GM21526 (cell line): ENCODE data around the gene SUPT4H1.

ENCODE experiments used
- ATAC-seq: cut with Tn5 transposase; IDR thresholded peaks from one replicate; pipeline ENCODE4 v1.9.1; 2021; ENCODE audit warnings: moderate library complexity; ENCODE audit not compliant: unreplicated experiment, low FRiP score

SUPT4H1 gene

GRCh38 chr17:58308985-58309917 is 42.8 kb downstream of the SUPT4H1 start:
- no peak for ATAC-seq

GRCh38 chr17:58308173-58308984 is 43.6 kb downstream of the SUPT4H1 start:
- ATAC-seq: no peak

DNA sequence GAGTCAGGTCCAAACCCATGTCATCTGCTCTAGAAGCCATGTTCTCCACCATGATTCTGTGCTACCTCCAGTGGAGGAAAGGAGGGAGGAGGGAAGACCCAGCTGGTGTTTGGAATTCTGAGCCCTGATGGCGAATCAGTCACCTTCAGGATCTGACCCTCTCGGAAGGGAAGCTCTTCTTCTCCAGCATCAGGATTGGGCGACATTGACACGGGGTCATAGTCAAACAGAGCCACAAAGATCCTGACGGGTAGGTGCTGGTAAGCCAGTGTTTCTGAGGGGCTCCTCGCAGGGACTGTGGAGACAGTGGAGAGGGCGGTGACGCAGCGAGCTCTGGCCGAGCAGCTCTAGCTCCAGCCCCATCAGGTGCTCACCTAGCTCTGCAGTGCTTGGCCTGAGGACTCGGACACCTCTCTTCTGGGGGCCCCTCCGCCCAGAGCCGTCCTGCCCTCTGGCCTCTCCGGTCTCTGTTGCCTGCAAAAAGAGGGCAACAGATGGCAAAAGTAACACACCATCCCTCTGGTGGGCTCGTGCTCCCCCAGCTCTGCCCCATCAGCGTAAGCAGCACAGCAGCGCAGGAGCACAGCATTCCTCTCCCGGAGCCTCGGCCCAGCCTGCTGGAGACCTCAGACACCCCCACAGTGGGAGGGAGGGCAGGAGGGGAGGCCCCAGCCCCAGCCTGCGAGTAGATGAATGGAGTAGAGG is 44.4 kb downstream of the SUPT4H1 start:
- ATAC-seq: no peak

DNA sequence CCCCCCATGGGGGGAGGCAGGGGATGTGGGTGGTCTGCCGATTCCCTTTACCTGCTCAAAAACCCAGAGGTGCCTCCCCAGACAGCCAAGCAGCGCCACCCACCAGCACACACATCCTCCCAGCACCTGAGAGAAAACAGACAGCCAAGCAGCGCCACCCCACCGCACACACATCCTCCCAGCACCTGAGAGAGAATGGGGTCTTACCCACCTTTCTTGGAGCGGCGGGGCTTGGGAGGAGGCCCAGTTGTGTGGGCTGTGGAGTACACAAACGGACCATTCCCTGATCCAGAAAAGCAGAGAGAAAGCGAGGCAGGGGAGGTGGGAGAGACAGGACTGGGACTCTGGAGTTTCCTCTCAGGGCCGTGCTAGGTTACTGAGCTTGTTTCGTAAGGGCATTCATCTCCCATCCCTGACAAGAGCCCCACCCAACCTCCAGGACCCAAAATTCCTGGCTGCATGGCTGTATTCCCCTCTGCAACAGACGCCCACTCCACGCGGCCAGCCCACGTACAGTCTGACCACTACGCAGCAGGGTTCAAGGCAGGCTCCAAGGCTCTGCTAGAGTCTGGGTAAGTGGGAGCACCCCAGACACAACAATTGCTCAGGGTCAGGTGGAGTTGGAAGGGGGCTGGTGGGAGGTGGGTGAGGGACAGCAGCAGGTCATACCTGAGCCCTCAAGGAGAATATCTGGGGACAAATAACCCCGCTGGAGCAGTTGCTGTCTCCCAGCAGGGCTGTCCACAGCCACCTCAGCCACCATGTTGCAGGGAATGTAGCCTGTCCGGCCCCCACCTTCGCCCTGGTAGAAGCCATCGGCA is 45.7 kb downstream of the SUPT4H1 start:
- no peak for ATAC-seq

- ATAC-seq: no peak
Observed at GRCh38 chr17:58305626-58306025, 46.4 kb downstream of the SUPT4H1 start.

GRCh38 chr17:58304750-58305486 is 47.1 kb downstream of the SUPT4H1 start:
- ATAC-seq: no peak

DNA sequence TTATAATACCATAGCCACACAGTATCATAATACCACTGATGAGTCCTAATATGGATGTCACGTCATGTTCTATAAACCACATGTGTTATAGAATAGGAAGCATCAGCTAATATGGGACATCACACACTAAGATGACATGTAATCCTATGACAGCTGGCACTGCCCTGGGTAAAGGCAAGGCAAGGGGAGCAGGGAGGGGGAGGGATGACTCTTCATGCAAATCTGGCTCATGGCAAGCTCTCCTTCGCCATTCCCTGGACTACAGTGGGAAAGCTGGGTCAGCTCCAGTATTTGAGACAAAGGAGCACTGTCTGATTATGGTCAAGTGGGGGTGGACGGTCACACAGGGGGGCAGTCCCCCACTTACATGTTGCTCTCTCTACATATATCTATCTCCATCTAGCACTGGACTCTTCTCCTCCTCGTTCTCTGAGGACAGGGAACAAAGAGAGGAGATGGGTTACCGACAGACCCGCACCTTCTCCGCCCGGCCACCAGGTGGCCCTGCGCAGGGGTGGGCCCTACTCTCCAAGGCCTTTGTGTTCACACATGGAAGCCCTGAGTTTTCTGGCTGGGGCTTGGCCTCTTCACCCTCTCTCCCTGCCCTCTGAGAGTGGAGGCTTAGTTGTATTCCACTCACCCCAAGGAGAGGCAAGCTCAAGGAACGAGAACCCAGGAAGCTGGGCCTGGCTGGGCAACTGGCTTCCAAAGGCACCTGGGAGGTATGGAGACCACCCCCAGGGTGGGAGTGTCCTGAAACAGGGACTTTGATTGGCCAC is 47.8 kb downstream of the SUPT4H1 start:
- ATAC-seq: no peak

DNA sequence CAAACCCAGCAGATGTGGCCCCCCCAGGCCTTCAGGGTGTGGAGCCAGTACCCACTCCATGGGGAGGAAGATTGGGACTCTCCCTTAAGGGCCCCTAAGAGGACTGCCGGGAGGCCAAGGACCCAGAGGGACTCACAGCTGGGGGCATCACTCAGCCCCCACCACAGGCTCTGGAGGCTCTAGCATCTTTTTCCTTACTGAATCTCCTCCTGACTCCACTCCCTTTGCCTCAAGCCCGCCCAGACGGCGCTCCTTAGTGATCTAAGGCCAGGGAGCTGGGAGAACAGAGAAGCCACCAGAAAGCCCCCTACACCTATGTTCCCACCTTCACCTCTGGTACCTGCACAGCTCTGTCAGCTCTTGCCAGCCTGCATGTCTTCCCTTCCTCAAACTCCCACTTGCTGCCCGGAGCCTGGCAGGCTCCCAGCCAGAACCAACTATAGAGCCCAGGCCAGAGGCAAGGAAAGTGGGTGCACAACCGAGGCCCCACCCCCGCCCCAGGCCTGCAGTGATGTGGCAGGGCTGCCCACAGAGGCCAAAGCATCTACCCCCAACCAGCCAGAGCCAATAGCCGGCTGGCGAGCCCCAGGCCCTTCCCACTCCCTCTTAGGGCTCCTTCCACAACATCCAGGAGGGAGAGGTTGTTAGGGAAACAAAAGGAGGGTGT is 48.9 kb downstream of the SUPT4H1 start:
- ATAC-seq: no peak

- ATAC-seq: no peak
Observed at GRCh38 chr17:58302171-58302918, 49.7 kb downstream of the SUPT4H1 start.

DNA sequence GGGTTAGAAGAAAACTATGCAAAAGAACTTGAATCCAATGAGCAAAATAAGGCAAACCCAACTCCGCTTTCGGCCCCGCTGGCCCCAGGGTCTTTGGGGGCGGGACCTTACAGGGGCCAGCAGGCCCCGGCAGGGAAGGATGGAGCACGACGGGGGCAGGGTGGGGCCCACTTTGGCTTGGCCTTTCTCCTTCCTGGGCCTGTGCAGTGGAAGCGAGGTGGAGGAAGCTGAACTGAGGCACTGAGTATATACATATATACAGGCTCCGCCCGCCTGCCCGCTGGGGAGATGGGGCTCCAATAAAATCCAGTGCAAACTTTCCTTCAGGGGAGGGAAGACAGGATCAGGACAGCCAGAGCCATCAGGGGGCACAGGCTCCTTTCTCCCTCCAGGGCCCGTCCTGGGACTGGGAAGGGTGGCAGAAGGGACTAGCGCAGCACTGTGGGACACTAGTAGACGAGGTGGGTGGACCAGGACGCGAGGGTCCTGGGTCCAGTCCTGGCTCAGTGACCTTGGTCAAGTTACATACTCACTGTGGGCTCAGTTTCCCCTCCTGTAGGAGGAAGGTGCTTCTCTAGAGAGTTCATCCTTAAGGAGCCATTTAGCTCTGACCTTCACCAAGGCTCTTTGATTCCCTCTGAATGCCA is 50.4 kb downstream of the SUPT4H1 start:
- no peak for ATAC-seq

GRCh38 chr17:58300336-58300735 is 51.7 kb downstream of the SUPT4H1 start:
- ATAC-seq: no peak
